IMR-90 (cell line): ENCODE data around the gene RCHY1. TPM values are rescaled to one million over a fixed set of nuclear protein-coding genes. Genes with fewer than 3 reads are reported as not detected.

Experiments used
- ATAC-seq: fragments of 200-7000 bp; cut with Tn5 transposase; 2 replicates; pipeline ENCODE4 v1.9.1; 2020; ENCODE audit warnings: low read depth, mild to moderate bottlenecking, moderate library complexity
- BruUV-seq: library from RNA; stranded (reverse); fragments of 400-500 nt; replicated peaks from 2 replicates; lab custom pipeline; 2021; lab: Mats Ljungman, UMichigan
- CTCF ChIA-PET: fragments of 300-600 bp; formaldehyde crosslinking; extraction: SDS; loops from one replicate; lab custom pipeline; 2021; ENCODE audit warnings: antibody characterized with exemption; lab: Yijun Ruan, JAX
- POLR2A ChIA-PET: fragments of 300-600 bp; sonication (Branson Sonifier 250); formaldehyde crosslinking; loops from one replicate; lab custom pipeline; 2022; ENCODE audit warnings: antibody characterized with exemption; ENCODE audit not compliant: unreplicated experiment; lab: Charles Lee
- DNase-seq: peaks from one replicate; pipeline ENCODE4 v3.0.0; 2013
- H2AFZ ChIP-seq: replicated peaks from 2 replicates; pipeline ENCODE3; 2013; ENCODE audit warnings: low read length, mild to moderate bottlenecking; ENCODE audit not compliant: poor library complexity
- H2AK5ac ChIP-seq: 2 replicates; pipeline ENCODE4 v1.6.1; 2013; ENCODE audit warnings: low read depth, low read length, inconsistent platforms
- H2AK9ac ChIP-seq: replicated peaks from 2 replicates; pipeline ENCODE3; 2013; ENCODE audit warnings: mild to moderate bottlenecking, low read depth, low read length, moderate library complexity; ENCODE audit not compliant: poor library complexity
- H2BK120ac ChIP-seq: 2 replicates; pipeline ENCODE4 v1.6.1; 2013; ENCODE audit warnings: low read depth, low read length, inconsistent platforms
- H2BK15ac ChIP-seq: 3 replicates; pipeline ENCODE4 v1.6.1; 2013; ENCODE audit warnings: low read depth, low read length, inconsistent platforms
- H2BK20ac ChIP-seq: 2 replicates; pipeline ENCODE4 v1.6.1; 2013; ENCODE audit warnings: low read depth, mild to moderate bottlenecking, inconsistent platforms, low read length, moderate library complexity
- H2BK5ac ChIP-seq: 2 replicates; pipeline ENCODE4 v1.6.1; 2013; ENCODE audit warnings: mild to moderate bottlenecking, low read depth, low read length, inconsistent platforms; ENCODE audit not compliant: poor library complexity, severe bottlenecking
- H3K14ac ChIP-seq: replicated peaks from 2 replicates; pipeline ENCODE4 v1.6.1; 2013; ENCODE audit warnings: low read depth, low read length, inconsistent platforms
- H3K18ac ChIP-seq: 2 replicates; pipeline ENCODE4 v1.6.1; 2013; ENCODE audit warnings: low read depth, low read length, control low read depth
- H3K23ac ChIP-seq: 2 replicates; pipeline ENCODE4 v1.6.1; 2013; ENCODE audit warnings: low read depth, low read length, inconsistent platforms
- H3K27ac ChIP-seq: 2 replicates; pipeline ENCODE4 v1.5.1; 2013; ENCODE audit warnings: mild to moderate bottlenecking, control low read depth, low read length; ENCODE audit not compliant: insufficient read depth
- H3K27me3 ChIP-seq: 2 replicates; pipeline ENCODE4 v1.6.1; 2013; ENCODE audit warnings: low read length; ENCODE audit not compliant: control insufficient read depth, insufficient read depth
- H3K36me3 ChIP-seq: 2 replicates; pipeline ENCODE4 v1.6.1; 2013; ENCODE audit warnings: low read length, mixed read lengths; ENCODE audit not compliant: control insufficient read depth, insufficient read depth
- H3K4ac ChIP-seq: 2 replicates; pipeline ENCODE4 v1.6.1; 2013; ENCODE audit warnings: low read depth, low read length, inconsistent platforms
- H3K4me1 ChIP-seq: 2 replicates; pipeline ENCODE4 v1.6.1; 2013; ENCODE audit warnings: low read length, mixed read lengths; ENCODE audit not compliant: control insufficient read depth, insufficient read depth
- H3K4me2 ChIP-seq: 2 replicates; pipeline ENCODE4 v1.6.1; 2013; ENCODE audit warnings: low read depth, mild to moderate bottlenecking, control low read depth, low read length, moderate library complexity
- H3K4me3 ChIP-seq: 2 replicates; pipeline ENCODE4 v1.5.1; 2013; ENCODE audit warnings: low read depth, mild to moderate bottlenecking, control low read depth, low read length, moderate library complexity; ENCODE audit not compliant: insufficient read depth
- H3K56ac ChIP-seq: 2 replicates; pipeline ENCODE4 v1.6.1; 2013; ENCODE audit warnings: low read length, inconsistent platforms; ENCODE audit not compliant: insufficient read depth; ENCODE audit errors: extremely low read depth
- H3K79me1 ChIP-seq, 2 experiments: 2 replicates each; pipeline ENCODE4 v1.6.1; 2013; ENCODE audit warnings: low read length in 2 of 2, inconsistent platforms in 1 of 2, low read depth in 1 of 2
- H3K9ac ChIP-seq: 2 replicates; pipeline ENCODE4 v1.6.1; 2013; ENCODE audit warnings: low read depth, low read length, control low read depth
- H3K9me1 ChIP-seq: 2 replicates; pipeline ENCODE4 v1.6.1; 2013; ENCODE audit warnings: low read length, inconsistent platforms; ENCODE audit not compliant: insufficient read depth
- H3K9me3 ChIP-seq: 2 replicates; pipeline ENCODE4 v1.6.1; 2013; ENCODE audit warnings: low read length; ENCODE audit not compliant: control insufficient read depth, insufficient read depth
- H4K20me1 ChIP-seq: 2 replicates; pipeline ENCODE4 v1.6.1; 2013; ENCODE audit warnings: low read length, inconsistent platforms; ENCODE audit not compliant: insufficient read depth
- H4K5ac ChIP-seq: 2 replicates; pipeline ENCODE4 v1.6.1; 2013; ENCODE audit warnings: mild to moderate bottlenecking, low read depth, low read length, control low read depth
- H4K8ac ChIP-seq, 2 experiments: 2 replicates each; pipeline ENCODE4 v1.6.1; 2013; ENCODE audit warnings: low read depth in 2 of 2, low read length in 2 of 2, control low read depth in 1 of 2, inconsistent platforms in 1 of 2
- H4K91ac ChIP-seq: 2 replicates; pipeline ENCODE4 v1.6.1; 2013; ENCODE audit warnings: low read depth, low read length, inconsistent platforms; ENCODE audit not compliant: insufficient read depth
- BHLHE40 ChIP-seq: fragments of 150-350 bp; IDR thresholded peaks from 2 replicates; pipeline ENCODE4 v1.6.1; 2016; ENCODE audit warnings: mild to moderate bottlenecking, low read depth, low read length
- CEBPB ChIP-seq: IDR thresholded peaks from 2 replicates; pipeline ENCODE4 v1.6.1; 2012; ENCODE audit warnings: low read depth, low read length, improper control_type of control experiment
- FOS ChIP-seq: fragments of 150-350 bp; IDR thresholded peaks from 2 replicates; pipeline ENCODE4 v1.6.1; 2016; ENCODE audit warnings: low read depth, low read length
- MAFK ChIP-seq: IDR thresholded peaks from 2 replicates; pipeline ENCODE4 v1.6.1; 2012; ENCODE audit warnings: low read depth, low read length, improper control_type of control experiment
- MXI1 ChIP-seq: IDR thresholded peaks from 2 replicates; pipeline ENCODE4 v1.6.1; 2012; ENCODE audit warnings: low read depth, mild to moderate bottlenecking, low read length, moderate library complexity, borderline replicate concordance
- NFE2L2 ChIP-seq: fragments of 150-350 bp; IDR thresholded peaks from 2 replicates; pipeline ENCODE4 v1.6.1; 2016; ENCODE audit warnings: low read depth, mild to moderate bottlenecking, low read length
- POLR2A ChIP-seq: IDR thresholded peaks from 2 replicates; pipeline ENCODE4 v1.6.1; 2012; ENCODE audit warnings: mild to moderate bottlenecking, low read depth, low read length
- RCOR1 ChIP-seq: IDR thresholded peaks from 2 replicates; pipeline ENCODE4 v1.6.1; 2012; ENCODE audit warnings: mild to moderate bottlenecking, low read length, improper control_type of control experiment; ENCODE audit not compliant: insufficient replicate concordance
- RFX5 ChIP-seq: IDR thresholded peaks from 2 replicates; pipeline ENCODE4 v1.8.0; 2012; ENCODE audit warnings: low read depth, mild to moderate bottlenecking, low read length, moderate library complexity
- SMC3 ChIP-seq: fragments of 150-350 bp; IDR thresholded peaks from 2 replicates; pipeline ENCODE4 v1.6.1; 2016; ENCODE audit warnings: low read depth, mild to moderate bottlenecking, antibody characterized with exemption, low read length, moderate library complexity
- WGBS, 2 experiments: methylation state at CpG; one replicate each; pipeline versions ENCODE4 v1.1.5 to v1.1.7; 2013; ENCODE audit warnings: missing lambda C conversion rate in 2 of 2; ENCODE audit not compliant: insufficient read length in 1 of 2; ENCODE audit errors: extremely low coverage in 2 of 2; 5-methylcytosine and 5-hydroxymethylcytosine counted together
- dilution Hi-C: fragments of 300-500 bp; cut with HindIII; formaldehyde crosslinking; loops from one replicate; pipeline ENCODE4 v1.14.3; 2018; ENCODE audit warnings: low sequenced_read_pairs; ENCODE audit not compliant: unreplicated experiment
- in situ Hi-C: fragments of 300-500 bp; cut with MboI; formaldehyde crosslinking; loops from 3 replicates; pipeline ENCODE4 v1.14.3; 2019; ENCODE audit warnings: low sequenced_read_pairs, inconsistent platforms, mixed read lengths
- intact Hi-C: fragments of 100-400 bp; cut with micrococcal nuclease; formaldehyde crosslinking; loops from 2 replicates; pipeline ENCODE4 v1.10.0; 2022
- polyA plus RNA-seq, 3 experiments: library from polyadenylated mRNA; depleted of rRNA; stranded (reverse); fragments of >200 nt; gene quantifications; 2 replicates each; pipeline ENCODE4 v1.2.3, GENCODE V29; 2012; ENCODE audit warnings: low replicate concordance in 1 of 3
- total RNA-seq: library from RNA; depleted of rRNA; stranded (reverse); fragments of >200 nt; gene quantifications from 2 replicates; pipeline ENCODE4 v1.2.3, GENCODE V29; 2012
- TF ChIP-seq, protein P1 (sequence below): fragments of 150-350 bp; IDR thresholded peaks from 2 replicates; pipeline ENCODE4 v1.6.1; 2016; ENCODE audit warnings: low read depth, mild to moderate bottlenecking, low read length, moderate library complexity, borderline replicate concordance
- TF ChIP-seq, protein P2 (sequence below): fragments of 150-350 bp; IDR thresholded peaks from 2 replicates; pipeline ENCODE4 v1.6.1; 2017; ENCODE audit warnings: mild to moderate bottlenecking, antibody characterized with exemption, low read length, low read depth

Gene RCHY1
- total and polyA plus RNA-seq, 2 of the 4 experiments (the other 2 are of a cell fraction), result 20.1 to 22.4 TPM

DNA sequence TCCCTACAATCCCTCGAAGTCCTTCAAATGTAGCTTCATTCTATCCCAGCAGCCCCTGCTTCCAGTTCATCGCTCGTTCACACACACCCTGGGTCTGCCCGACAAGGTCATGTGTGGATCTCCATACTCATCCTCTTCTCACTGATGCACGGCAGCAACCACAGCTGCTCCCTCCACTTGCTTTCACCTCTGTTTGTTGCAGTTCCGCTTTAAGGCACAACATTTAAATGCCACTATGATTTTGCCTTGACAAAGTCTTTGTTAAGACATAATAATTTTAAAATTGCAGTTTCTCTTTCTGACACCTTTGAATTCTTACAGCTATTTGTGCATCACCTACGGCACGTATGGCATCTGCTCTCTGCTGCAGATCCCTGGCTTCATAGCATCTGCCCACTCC is 43.5 kb upstream of the RCHY1 start:
- CTCF ChIA-PET, result no interaction called here

More for the DNA sequence above, 43.5 kb upstream of the RCHY1 start:
- H3K14ac ChIP-seq, result no peak overlapping the region
- ATAC-seq (no peak), DNase-seq (no peak)
- H2BK120ac ChIP-seq, result no peak overlapping the region
- H3K27me3 ChIP-seq, result peaks cover 15% of the 10 kb centered on the region
- no peaks in the 10 kb centered on the region for H3K9me1 ChIP-seq
- no peak overlapping the region for H2BK20ac ChIP-seq
- no peak overlapping the region for H4K5ac ChIP-seq
- no peak overlapping the region for H3K23ac ChIP-seq
- in situ Hi-C loops, result no loop called here
- no peak overlapping the region for H2BK15ac ChIP-seq
- H3K56ac ChIP-seq, result no peak overlapping the region
- dilution Hi-C loops, result no loop called here
- H3K4me1 ChIP-seq, result no peaks in the 10 kb centered on the region
- no peak overlapping the region for H3K4me2 ChIP-seq
- no peaks in the 10 kb centered on the region for H3K9me3 ChIP-seq
- H2AK9ac ChIP-seq, result no peak overlapping the region
- no peak overlapping the region for H3K9ac ChIP-seq
- no TSS peak for BruUV-seq
- no peak overlapping the region for H3K27ac ChIP-seq
- no peaks in the 10 kb centered on the region for H4K20me1 ChIP-seq
- TF ChIP-seq BHLHE40, result no peak
- TF ChIP-seq CEBPB, result no peak
- no peak for TF ChIP-seq RCOR1
- TF ChIP-seq, protein P1, sequence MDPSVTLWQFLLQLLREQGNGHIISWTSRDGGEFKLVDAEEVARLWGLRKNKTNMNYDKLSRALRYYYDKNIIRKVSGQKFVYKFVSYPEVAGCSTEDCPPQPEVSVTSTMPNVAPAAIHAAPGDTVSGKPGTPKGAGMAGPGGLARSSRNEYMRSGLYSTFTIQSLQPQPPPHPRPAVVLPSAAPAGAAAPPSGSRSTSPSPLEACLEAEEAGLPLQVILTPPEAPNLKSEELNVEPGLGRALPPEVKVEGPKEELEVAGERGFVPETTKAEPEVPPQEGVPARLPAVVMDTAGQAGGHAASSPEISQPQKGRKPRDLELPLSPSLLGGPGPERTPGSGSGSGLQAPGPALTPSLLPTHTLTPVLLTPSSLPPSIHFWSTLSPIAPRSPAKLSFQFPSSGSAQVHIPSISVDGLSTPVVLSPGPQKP, result no peak
- no peak for TF ChIP-seq FOS
- TF ChIP-seq, protein P2, sequence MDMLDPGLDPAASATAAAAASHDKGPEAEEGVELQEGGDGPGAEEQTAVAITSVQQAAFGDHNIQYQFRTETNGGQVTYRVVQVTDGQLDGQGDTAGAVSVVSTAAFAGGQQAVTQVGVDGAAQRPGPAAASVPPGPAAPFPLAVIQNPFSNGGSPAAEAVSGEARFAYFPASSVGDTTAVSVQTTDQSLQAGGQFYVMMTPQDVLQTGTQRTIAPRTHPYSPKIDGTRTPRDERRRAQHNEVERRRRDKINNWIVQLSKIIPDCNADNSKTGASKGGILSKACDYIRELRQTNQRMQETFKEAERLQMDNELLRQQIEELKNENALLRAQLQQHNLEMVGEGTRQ, result no peak
- no peak for TF ChIP-seq POLR2A
- TF ChIP-seq NFE2L2, result no peak
- TF ChIP-seq MAFK, result no peak
- no peak for TF ChIP-seq SMC3
- no peak for TF ChIP-seq MXI1
- no peak for TF ChIP-seq RFX5
- H2AK5ac ChIP-seq, result no peak overlapping the region
- no peak overlapping the region for H3K4me3 ChIP-seq
- H4K8ac ChIP-seq, result no peak overlapping the region
- no peak overlapping the region for H2AFZ ChIP-seq
- no peaks in the 10 kb centered on the region for H3K79me1 ChIP-seq
- no peak overlapping the region for H3K18ac ChIP-seq
- no peak overlapping the region for H2BK5ac ChIP-seq
- POLR2A ChIA-PET, result no interaction called here
- H3K36me3 ChIP-seq, result no peaks in the 10 kb centered on the region
- H3K4ac ChIP-seq, result no peak overlapping the region
- intact Hi-C loops, result no loop called here
- H4K91ac ChIP-seq, result no peak overlapping the region
- WGBS, 2 experiments, result 78% methylated on average over 5 of the region's 8 CpGs; no CpG with 5 or more reads in 1 of the 2 experiments
